Loucy (cell line): ENCODE results near the gene CSKMT.
"Not testable (repeated sequence)": the region's sequence is repeated elsewhere in the genome, so short reads cannot be mapped to it uniquely, and the experiment has no call there.

Experiments
- H2AFZ ChIP-seq: fragments of 200-600 bp; sonication (generic); 2 replicates; pipeline ENCODE4 v1.6.0; 2016; ENCODE audit warnings: antibody characterized with exemption, mild to moderate bottlenecking, low read length, moderate library complexity
- H3F3A ChIP-seq: fragments of 200-600 bp; 2 replicates; pipeline ENCODE4 v1.6.0; 2016; ENCODE audit warnings: antibody characterized with exemption, low read depth, mild to moderate bottlenecking
- H3K27me3 ChIP-seq: fragments of 200-600 bp; sonication (generic); 2 replicates; pipeline ENCODE4 v1.6.1; 2014; ENCODE audit warnings: low read length, mild to moderate bottlenecking; ENCODE audit not compliant: insufficient read depth, poor library complexity, severe bottlenecking
- H3K36me3 ChIP-seq: fragments of 200-600 bp; sonication (generic); 2 replicates; pipeline ENCODE4 v1.6.1; 2016; ENCODE audit warnings: low read length; ENCODE audit not compliant: insufficient read depth
- H3K4me1 ChIP-seq: fragments of 200-600 bp; sonication (generic); 2 replicates; pipeline ENCODE4 v1.5.1; 2014; ENCODE audit warnings: low read length, mild to moderate bottlenecking; ENCODE audit not compliant: insufficient read depth, poor library complexity, severe bottlenecking
- H3K4me2 ChIP-seq: fragments of 200-600 bp; sonication (generic); 2 replicates; pipeline ENCODE4 v1.6.0; 2014; ENCODE audit warnings: antibody characterized with exemption, low read length, low read depth, mild to moderate bottlenecking; ENCODE audit not compliant: poor library complexity, severe bottlenecking
- H3K4me3 ChIP-seq: fragments of 200-600 bp; sonication (generic); 2 replicates; pipeline ENCODE4 v1.5.1; 2014; ENCODE audit warnings: low read length, mild to moderate bottlenecking, mixed read lengths; ENCODE audit not compliant: poor library complexity, severe bottlenecking
- H3K79me2 ChIP-seq: fragments of 200-600 bp; sonication (generic); 2 replicates; pipeline ENCODE4 v1.6.1; 2014; ENCODE audit warnings: low read length; ENCODE audit not compliant: insufficient read depth
- H3K9ac ChIP-seq: fragments of 200-600 bp; sonication (generic); 2 replicates; pipeline ENCODE4 v1.6.0; 2014; ENCODE audit warnings: mild to moderate bottlenecking, low read depth, low read length, moderate library complexity; ENCODE audit not compliant: poor library complexity, severe bottlenecking
- H3K9me2 ChIP-seq: fragments of 200-600 bp; sonication (generic); replicated peaks from 2 replicates; pipeline ENCODE4 v1.6.1; 2016; ENCODE audit warnings: low read depth, low read length, mixed read lengths
- H3K9me3 ChIP-seq: fragments of 200-600 bp; sonication (generic); 2 replicates; pipeline ENCODE4 v1.6.1; 2014; ENCODE audit warnings: mild to moderate bottlenecking, antibody characterized with exemption, low read length, low read depth; ENCODE audit not compliant: insufficient read depth
- H4K20me1 ChIP-seq: fragments of 200-600 bp; sonication (generic); 2 replicates; pipeline ENCODE4 v1.6.0; 2014; ENCODE audit warnings: antibody characterized with exemption, low read length, mild to moderate bottlenecking; ENCODE audit not compliant: insufficient read depth, poor library complexity, severe bottlenecking
- CTCF ChIP-seq: fragments of 200-600 bp; sonication (generic); conservative IDR thresholded peaks from 2 replicates; pipeline ENCODE4 v1.5.1; 2014; ENCODE audit warnings: mild to moderate bottlenecking, antibody characterized with exemption, low read length
- EZH2phosphoT487 ChIP-seq: fragments of 200-600 bp; IDR thresholded peaks from 2 replicates; pipeline ENCODE4 v1.6.1; 2018; ENCODE audit warnings: antibody characterized with exemption, mild to moderate bottlenecking, moderate library complexity, borderline replicate concordance

Gene CSKMT

GRCh38 chr11:62648185-62648966 lies 16.7 kb upstream of the CSKMT start:
- Histone ChIP-seq H3K4me1 (peaks cover 23% of the 10 kb centered on the region), H3K9ac (no peak overlapping the region), H4K20me1 (peaks cover 23% of the 10 kb centered on the region), H3K4me2 (no peak overlapping the region), H2AFZ (no peak overlapping the region), H3F3A (no peaks in the 10 kb centered on the region), H3K9me2 (no peaks in the 10 kb centered on the region), H3K79me2 (peaks cover 56% of the 10 kb centered on the region), H3K4me3 (no peak overlapping the region), H3K36me3 (peaks cover 4% of the 10 kb centered on the region; the same call in 1 of the 2 replicates), H3K27me3 (no peaks in the 10 kb centered on the region), H3K9me3 (no peaks in the 10 kb centered on the region)
- no peak for TF ChIP-seq EZH2phosphoT487
- TF ChIP-seq CTCF: no peak

GRCh38 chr11:62648967-62649364 lies 16.1 kb upstream of the CSKMT start:
- Histone ChIP-seq H2AFZ (no peak overlapping the region), H3K36me3 (peaks cover 4% of the 10 kb centered on the region; the same call in 1 of the 2 replicates), H3K79me2 (peaks cover 50% of the 10 kb centered on the region), H3K4me3 (no peak overlapping the region), H3K4me1 (peaks cover 23% of the 10 kb centered on the region), H3K4me2 (no peak overlapping the region), H3K9me2 (no peaks in the 10 kb centered on the region), H3K27me3 (no peaks in the 10 kb centered on the region), H3K9me3 (no peaks in the 10 kb centered on the region), H4K20me1 (peaks cover 22% of the 10 kb centered on the region), H3K9ac (no peak overlapping the region), H3F3A (no peaks in the 10 kb centered on the region)
- no peak for TF ChIP-seq CTCF
- TF ChIP-seq EZH2phosphoT487: no peak

- Histone ChIP-seq H3K9ac (no peak overlapping the region), H3K79me2 (peaks cover 45% of the 10 kb centered on the region), H4K20me1 (peaks cover 17% of the 10 kb centered on the region), H2AFZ (no peak overlapping the region), H3K9me3 (no peaks in the 10 kb centered on the region), H3F3A (no peaks in the 10 kb centered on the region), H3K27me3 (no peaks in the 10 kb centered on the region), H3K4me1 (peaks cover 22% of the 10 kb centered on the region), H3K4me3 (no peak overlapping the region), H3K36me3 (peaks cover 4% of the 10 kb centered on the region; the same call in 1 of the 2 replicates), H3K4me2 (no peak overlapping the region), H3K9me2 (no peaks in the 10 kb centered on the region)
- TF ChIP-seq CTCF (no peak), EZH2phosphoT487 (no peak)
These were observed 15.6 kb upstream of the CSKMT start for GRCh38 chr11:62649486-62649885.

- Histone ChIP-seq H3K4me1 (peaks cover 16% of the 10 kb centered on the region), H3K79me2 (peaks cover 37% of the 10 kb centered on the region)
- not testable (repeated sequence) for H3K9ac ChIP-seq
These were observed 14.8 kb upstream of the CSKMT start for GRCh38 chr11:62650283-62650682.

More at GRCh38 chr11:62650283-62650682, 14.8 kb upstream of the CSKMT start:
- H3F3A ChIP-seq, H3K4me3 ChIP-seq, H3K27me3 ChIP-seq, H3K9me2 ChIP-seq, H3K4me2 ChIP-seq, H2AFZ ChIP-seq, H3K36me3 ChIP-seq, H3K9me3 ChIP-seq: not testable (repeated sequence)
- peaks cover 11% of the 10 kb centered on the region for H4K20me1 ChIP-seq
